Uterus (tissue), 4 donors: ENCODE measurements around the gene MMP2. TPM values are rescaled to one million over a fixed set of nuclear protein-coding genes. Genes with fewer than 3 reads are reported as not detected.

Source experiments
- DNase-seq, 2 donors: peaks; one replicate each; pipeline ENCODE4 v3.0.0-alpha.2; 2019 to 2020
- H3K27ac ChIP-seq, 2 donors: fragments of 200-600 bp; sonication (generic); 1 replicate in 1 of 2; 2 replicates in 1 of 2; pipeline ENCODE4 v1.5.1; 2016 to 2018
- H3K27me3 ChIP-seq, 2 donors: fragments of 200-600 bp; sonication (generic); one replicate each; pipeline ENCODE4 v1.5.1; 2018 to 2019; ENCODE audit warnings: control low read depth in 1 of 2
- H3K36me3 ChIP-seq, 2 donors: fragments of 200-600 bp; sonication (generic); one replicate each; pipeline ENCODE4 v1.5.1; 2019; ENCODE audit warnings: control low read depth in 1 of 2
- H3K4me1 ChIP-seq, 2 donors: fragments of 200-600 bp; sonication (generic); one replicate each; pipeline ENCODE4 v1.5.1; 2018 to 2019; ENCODE audit warnings: control low read depth in 1 of 2
- H3K4me3 ChIP-seq, 2 donors: fragments of 200-600 bp; sonication (generic); 1 replicate in 1 of 2; 2 replicates in 1 of 2; pipeline ENCODE4 v1.5.1; 2018 to 2019; ENCODE audit warnings: mild to moderate bottlenecking in 1 of 2
- H3K9me3 ChIP-seq, 2 donors: fragments of 200-600 bp; sonication (generic); one replicate each; pipeline ENCODE4 v1.5.1; 2019; ENCODE audit warnings: control low read depth in 1 of 2
- POLR2A ChIP-seq, 2 donors: fragments of 450-650 bp; IDR thresholded peaks; one replicate each; pipeline ENCODE4 v1.6.1; 2016; ENCODE audit warnings: antibody characterized with exemption in 2 of 2, mild to moderate bottlenecking in 1 of 2, moderate library complexity in 1 of 2
- intact Hi-C: fragments of 100-400 bp; cut with DNase I; formaldehyde crosslinking; loops from one replicate; pipeline ENCODE4 v1.15.1; 2023; ENCODE audit warnings: low total_unique reads
- total RNA-seq, 4 donors: library from RNA; depleted of rRNA in 3 of 4; stranded (reverse); fragments of >200 nt in 3 of 4; gene quantifications; one replicate each; pipeline versions ENCODE4 v1.1.0 to v1.2.4, GENCODE V29; 2014 to 2023
- TF ChIP-seq, protein P1 (sequence below), 4 experiments: fragments of 200-600 bp in 2 of 4; fragments of 450-650 bp in 2 of 4; sonication (generic) in 2 of 4; IDR thresholded peaks; one replicate each; pipeline ENCODE4 v1.5.1; 2016 to 2019; ENCODE audit warnings: antibody characterized with exemption in 4 of 4, mild to moderate bottlenecking in 2 of 4, moderate library complexity in 1 of 4
- donor health status: DM: yes; HTN: yes; CAD: no.

Gene MMP2
- total RNA-seq, 4 donors from 2014 or later = 130 to 578 (median 324) TPM

DNA sequence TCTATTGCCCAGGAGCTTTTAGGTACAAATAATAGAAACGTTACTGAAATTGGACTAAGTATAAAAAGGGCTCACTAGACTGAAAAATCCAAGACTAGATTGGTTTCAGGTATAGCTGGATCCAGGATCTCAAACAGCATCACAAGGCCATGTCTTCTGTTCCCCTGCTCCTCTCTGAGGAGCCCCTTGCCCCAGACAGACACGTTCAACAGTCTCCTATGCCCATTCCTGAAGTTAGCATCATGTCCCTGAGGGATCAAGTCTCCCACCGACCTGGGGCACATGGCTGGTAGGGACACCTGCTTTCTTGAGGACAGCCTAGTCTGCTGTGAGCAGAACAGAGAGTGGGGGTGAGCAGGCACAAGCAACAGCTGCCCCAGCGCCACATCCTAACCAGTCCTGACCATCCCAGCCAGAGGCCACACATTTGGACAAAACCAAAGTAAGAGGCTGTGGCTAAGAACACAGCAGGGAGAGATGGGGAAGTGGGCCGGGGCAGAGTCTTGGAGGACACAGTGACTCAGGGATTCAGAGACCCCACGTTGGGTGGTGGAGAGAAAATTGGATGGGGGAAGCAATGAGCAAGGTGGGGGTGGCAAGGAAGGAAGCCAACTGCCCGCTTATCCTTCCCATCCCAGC is 10.5 kb upstream of the MMP2 start:
- no peak for TF ChIP-seq POLR2A (IDR thresholded peaks at IDR 0.05)
- TF ChIP-seq, protein P1, sequence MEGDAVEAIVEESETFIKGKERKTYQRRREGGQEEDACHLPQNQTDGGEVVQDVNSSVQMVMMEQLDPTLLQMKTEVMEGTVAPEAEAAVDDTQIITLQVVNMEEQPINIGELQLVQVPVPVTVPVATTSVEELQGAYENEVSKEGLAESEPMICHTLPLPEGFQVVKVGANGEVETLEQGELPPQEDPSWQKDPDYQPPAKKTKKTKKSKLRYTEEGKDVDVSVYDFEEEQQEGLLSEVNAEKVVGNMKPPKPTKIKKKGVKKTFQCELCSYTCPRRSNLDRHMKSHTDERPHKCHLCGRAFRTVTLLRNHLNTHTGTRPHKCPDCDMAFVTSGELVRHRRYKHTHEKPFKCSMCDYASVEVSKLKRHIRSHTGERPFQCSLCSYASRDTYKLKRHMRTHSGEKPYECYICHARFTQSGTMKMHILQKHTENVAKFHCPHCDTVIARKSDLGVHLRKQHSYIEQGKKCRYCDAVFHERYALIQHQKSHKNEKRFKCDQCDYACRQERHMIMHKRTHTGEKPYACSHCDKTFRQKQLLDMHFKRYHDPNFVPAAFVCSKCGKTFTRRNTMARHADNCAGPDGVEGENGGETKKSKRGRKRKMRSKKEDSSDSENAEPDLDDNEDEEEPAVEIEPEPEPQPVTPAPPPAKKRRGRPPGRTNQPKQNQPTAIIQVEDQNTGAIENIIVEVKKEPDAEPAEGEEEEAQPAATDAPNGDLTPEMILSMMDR (IDR thresholded peaks at IDR 0.05) = no peak
- Histone ChIP-seq H3K27me3 (no peaks in the 10 kb centered on the region), H3K36me3 (no peaks in the 10 kb centered on the region), H3K4me3 (no peak overlapping the region), H3K4me1 (no peaks in the 10 kb centered on the region), H3K27ac (no peak overlapping the region), H3K9me3 (no peaks in the 10 kb centered on the region)
- intact Hi-C loops = loop anchor here (10.0 kb wide), 1 partner anchor 236 kb away; no protein-coding TSS in a partner anchor
- no peak for DNase-seq

DNA sequence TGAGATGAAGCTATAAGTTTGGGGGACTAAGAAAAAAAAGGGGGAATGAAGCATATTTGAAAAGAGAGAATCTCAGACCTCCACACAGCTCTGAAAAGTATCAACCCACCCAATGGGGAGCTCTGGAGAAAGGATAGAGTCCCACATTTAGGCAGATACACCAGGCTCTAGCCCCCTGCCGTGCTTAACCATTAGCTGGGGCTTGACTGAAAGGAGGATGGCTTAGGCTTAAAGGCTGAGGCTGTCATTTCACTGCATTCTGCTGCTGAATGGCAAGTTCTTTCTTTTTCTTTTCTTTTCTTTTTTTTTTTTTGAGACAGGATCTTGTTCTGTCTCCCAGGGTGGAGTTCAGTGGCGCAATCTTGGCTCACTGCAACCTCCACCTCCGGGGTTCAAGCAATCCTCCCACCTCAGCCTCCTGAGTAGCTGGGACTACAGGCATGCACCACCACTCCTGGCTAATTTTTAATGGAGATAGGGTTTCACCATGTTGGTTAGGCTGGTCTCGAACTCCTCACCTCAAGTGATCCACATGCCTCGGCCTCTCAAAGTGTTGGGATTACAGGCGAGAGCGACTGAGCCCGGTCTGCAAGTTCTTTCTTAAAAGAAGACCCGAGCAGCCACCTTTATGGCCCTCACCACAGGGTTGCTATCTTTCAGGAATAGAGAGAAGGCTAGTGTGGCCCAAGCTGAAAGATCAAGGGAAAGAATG is 9.0 kb upstream of the MMP2 start:
- Histone ChIP-seq H3K4me3 (no peak overlapping the region), H3K9me3 (no peaks in the 10 kb centered on the region), H3K36me3 (no peaks in the 10 kb centered on the region), H3K27ac (peak overlapping the region; percentile 58 to 65), H3K4me1 (no peaks in the 10 kb centered on the region), H3K27me3 (no peaks in the 10 kb centered on the region)
- no peak for DNase-seq
- intact Hi-C loops = loop anchor here (10.0 kb wide), 1 partner anchor 235 kb away; no protein-coding TSS in a partner anchor
- TF ChIP-seq POLR2A (IDR thresholded peaks at IDR 0.05) = no peak
- TF ChIP-seq, protein P1 (IDR thresholded peaks at IDR 0.05) = no peak

DNA sequence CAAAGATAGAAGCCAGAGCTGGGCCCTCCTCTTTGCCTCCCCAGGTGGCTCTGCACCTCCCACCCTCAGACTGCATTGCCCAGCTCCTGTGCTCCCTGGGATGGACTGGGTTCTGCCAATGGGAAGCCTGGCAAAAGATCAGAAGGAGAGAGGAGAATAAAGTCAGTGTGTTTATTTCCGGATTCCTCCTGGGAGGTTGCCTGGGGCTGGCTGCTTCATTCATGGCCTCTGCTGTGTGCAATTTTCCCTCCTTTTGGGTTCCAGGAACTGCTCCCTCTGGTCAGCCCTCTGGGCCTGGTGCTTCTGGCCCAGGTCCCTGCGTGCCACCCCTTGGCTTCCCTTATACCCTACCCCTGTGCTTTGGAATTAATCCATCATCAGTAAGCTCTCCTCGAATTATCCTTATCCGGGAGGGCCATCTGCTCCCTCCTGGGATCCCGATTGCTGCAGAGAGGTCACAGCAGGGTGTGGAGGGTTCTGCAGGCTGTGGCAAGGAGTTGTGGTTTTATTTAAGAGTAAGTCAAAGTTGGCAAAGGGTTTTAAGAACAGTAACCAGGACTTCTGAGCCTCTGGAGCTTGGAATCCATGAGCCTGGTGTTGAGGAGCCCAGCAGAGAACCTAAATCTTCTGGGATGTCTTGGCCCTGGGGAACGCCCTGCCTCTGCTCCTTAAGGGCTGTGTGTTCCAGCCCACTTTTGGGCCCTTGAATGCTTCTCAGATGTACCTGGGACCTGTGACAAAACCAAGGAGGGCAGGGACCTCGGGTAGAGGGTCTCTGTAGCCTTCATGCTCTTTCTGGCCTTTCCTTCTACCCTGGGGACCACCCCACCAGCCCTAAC is 8.2 kb upstream of the MMP2 start:
- H3K27me3 ChIP-seq = no peaks in the 10 kb centered on the region
- no peak overlapping the region for H3K4me3 ChIP-seq
- no peaks in the 10 kb centered on the region for H3K9me3 ChIP-seq
- no peaks in the 10 kb centered on the region for H3K36me3 ChIP-seq
- no peak for TF ChIP-seq POLR2A (IDR thresholded peaks at IDR 0.05)
- TF ChIP-seq, protein P1 (IDR thresholded peaks at IDR 0.05) = no peak
- intact Hi-C loops = no loop called here
- H3K27ac ChIP-seq = peak overlapping the region; percentile 58 to 65
- no peaks in the 10 kb centered on the region for H3K4me1 ChIP-seq
- DNase-seq = no peak

DNA sequence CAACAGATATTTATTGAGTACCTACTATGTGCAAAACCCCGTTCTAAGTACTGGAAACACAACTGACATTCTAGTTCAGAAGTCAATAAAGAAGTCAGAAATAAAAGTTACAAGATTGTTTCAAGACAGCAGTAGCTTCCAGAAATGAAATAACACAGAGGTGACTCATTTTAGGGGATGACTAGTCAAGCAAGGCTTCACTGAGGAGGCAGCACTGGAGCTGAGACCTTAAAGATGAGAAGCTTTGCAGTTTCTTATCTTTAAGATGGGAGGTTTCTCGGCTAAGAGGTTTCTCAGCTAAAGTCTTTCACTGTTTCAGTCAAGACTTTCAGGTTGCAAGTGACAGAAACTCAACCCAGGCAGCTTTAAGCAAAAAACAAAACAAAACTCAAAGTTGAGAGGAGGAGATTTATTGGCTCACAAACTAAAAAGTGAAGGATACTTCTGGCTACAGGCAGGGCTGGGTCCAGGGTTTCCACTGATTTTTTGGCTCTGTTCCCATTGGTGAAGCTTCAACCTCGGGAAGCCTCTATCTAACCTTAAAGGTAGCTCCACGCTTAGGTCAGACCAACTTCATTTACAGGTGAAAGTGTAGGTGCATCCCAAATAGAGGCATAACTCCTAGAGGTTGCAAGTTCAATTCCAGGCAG is 7.4 kb upstream of the MMP2 start:
- peak overlapping the region; percentile 58 to 65 for H3K27ac ChIP-seq
- intact Hi-C loops = no loop called here
- no peak for DNase-seq

More for the DNA sequence above, 7.4 kb upstream of the MMP2 start:
- Histone ChIP-seq H3K27me3 (no peaks in the 10 kb centered on the region), H3K4me3 (no peak overlapping the region), H3K4me1 (peaks cover 0 to 4% of the 10 kb centered on the region in 2 donors), H3K36me3 (no peaks in the 10 kb centered on the region), H3K9me3 (no peaks in the 10 kb centered on the region)
- TF ChIP-seq, protein P1 (IDR thresholded peaks at IDR 0.05) = no peak
- no peak for TF ChIP-seq POLR2A (IDR thresholded peaks at IDR 0.05)
